GM12891 (cell line): ENCODE measurements around the gene ANKRD66.
"Not testable (repeated sequence)": the region's sequence is repeated elsewhere in the genome, so short reads cannot be mapped to it uniquely, and the experiment has no call there.

Experiments
- POLR2A ChIP-seq: IDR thresholded peaks from 2 replicates; pipeline ENCODE4 v1.6.1; 2011; ENCODE audit warnings: low read depth, low read length, control low read depth
- POLR2AphosphoS5 ChIP-seq: IDR thresholded peaks from 2 replicates; pipeline ENCODE4 v1.6.1; 2011; ENCODE audit warnings: low read depth, low read length, control low read depth

DNA sequence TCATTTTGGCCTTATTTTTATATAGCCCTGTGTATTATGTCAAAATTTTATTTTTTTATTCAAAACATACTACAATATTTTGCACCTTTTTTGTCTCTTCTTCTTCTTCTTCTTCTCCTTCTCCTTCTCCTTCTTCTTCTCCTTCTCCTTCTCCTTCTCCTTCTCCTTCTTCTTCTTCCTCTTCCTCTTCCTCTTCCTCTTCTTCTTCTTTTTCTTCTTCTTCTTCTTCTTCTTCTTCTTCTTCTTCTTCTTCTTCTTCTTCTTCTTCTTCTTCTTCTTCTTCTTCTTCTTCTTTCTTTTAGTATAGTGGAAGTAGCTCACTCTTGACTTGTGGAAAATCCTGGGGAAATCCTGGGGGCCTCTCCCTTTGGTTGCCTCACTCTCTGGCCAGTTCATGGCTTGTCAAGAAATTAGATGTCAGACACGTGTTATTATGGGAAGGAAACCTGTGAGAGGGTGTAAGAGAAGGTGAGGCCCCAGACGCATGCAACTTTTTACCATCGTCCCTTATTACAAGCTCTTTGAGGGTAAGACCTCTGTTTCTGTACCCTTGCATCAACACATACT lies 2.5 kb upstream of the ANKRD66 start:
- TF ChIP-seq POLR2A, POLR2AphosphoS5: not testable (repeated sequence)
